GM12878 (cell line): ENCODE data around the gene CCDC150.
"Not testable (repeated sequence)": the region's sequence is repeated elsewhere in the genome, so short reads cannot be mapped to it uniquely, and the experiment has no call there.

Experiments used
- ASH2L ChIP-seq: fragments of 300-600, 200-600 bp; sonication (generic); IDR thresholded peaks from 2 replicates; pipeline ENCODE4 v1.6.1; 2017; ENCODE audit warnings: low read depth, mild to moderate bottlenecking, borderline replicate concordance
- MXI1 ChIP-seq: fragments of 150-350 bp; IDR thresholded peaks from 2 replicates; pipeline ENCODE4 v1.6.1; 2011; ENCODE audit warnings: low read depth, mild to moderate bottlenecking, inconsistent platforms, low read length, improper control_type of control experiment
- NFIC ChIP-seq: IDR thresholded peaks from 2 replicates; pipeline ENCODE4 v1.6.1; 2012; ENCODE audit warnings: low read depth, mild to moderate bottlenecking, inconsistent platforms, low read length, moderate library complexity
- RUNX3 ChIP-seq: IDR thresholded peaks from 2 replicates; pipeline ENCODE4 v1.6.1; 2012; ENCODE audit warnings: low read length, inconsistent platforms
- SIN3A ChIP-seq: IDR thresholded peaks from 2 replicates; pipeline ENCODE4 v1.6.1; 2012; ENCODE audit warnings: low read depth, low read length, improper control_type of control experiment
- SMAD1 ChIP-seq: fragments of 450-650 bp; IDR thresholded peaks from 2 replicates; pipeline ENCODE4 v1.6.1; 2018; ENCODE audit warnings: mild to moderate bottlenecking, low read depth; ENCODE audit not compliant: partially characterized antibody
- SMARCA5 ChIP-seq: fragments of 450-650 bp; IDR thresholded peaks from 2 replicates; pipeline ENCODE4 v1.6.1; 2017; ENCODE audit warnings: mild to moderate bottlenecking
- SP1 ChIP-seq: IDR thresholded peaks from one replicate; pipeline ENCODE4 v1.6.1; 2011; ENCODE audit warnings: low read depth, low read length
- SPI1 ChIP-seq: IDR thresholded peaks from 2 replicates; pipeline ENCODE4 v1.6.1; 2011; ENCODE audit warnings: low read depth, mild to moderate bottlenecking, low read length, moderate library complexity, borderline replicate concordance; ENCODE audit not compliant: insufficient read depth
- TCF12 ChIP-seq: IDR thresholded peaks from 2 replicates; pipeline ENCODE4 v1.6.1; 2011; ENCODE audit warnings: low read depth, mild to moderate bottlenecking, low read length
- TCF7 ChIP-seq: IDR thresholded peaks from 2 replicates; pipeline ENCODE4 v1.6.1; 2014; ENCODE audit warnings: antibody characterized with exemption, borderline replicate concordance
- ZNF274 ChIP-seq: IDR thresholded peaks from one replicate; pipeline ENCODE4 v1.8.0; 2011; ENCODE audit not compliant: insufficient read length, insufficient read depth
- TF ChIP-seq, protein P1 (sequence below): IDR thresholded peaks from 2 replicates; pipeline ENCODE4 v1.6.1; 2011; ENCODE audit warnings: low read depth, mild to moderate bottlenecking, low read length, moderate library complexity, borderline replicate concordance; ENCODE audit errors: extremely low read depth
- TF ChIP-seq, protein P2 (sequence below), 3 experiments: IDR thresholded peaks in 2 of 3; conservative IDR thresholded peaks in 1 of 3; 2 replicates each; pipeline ENCODE4 v1.5.1; 2011; ENCODE audit warnings: low read depth in 3 of 3, low read length in 3 of 3, mild to moderate bottlenecking in 3 of 3, control low read depth in 2 of 3, moderate library complexity in 2 of 3, inconsistent platforms in 1 of 3, mixed read lengths in 1 of 3; ENCODE audit not compliant: control insufficient read depth in 2 of 3, insufficient read depth in 1 of 3; ENCODE audit errors: extremely low read depth in 1 of 3

DNA sequence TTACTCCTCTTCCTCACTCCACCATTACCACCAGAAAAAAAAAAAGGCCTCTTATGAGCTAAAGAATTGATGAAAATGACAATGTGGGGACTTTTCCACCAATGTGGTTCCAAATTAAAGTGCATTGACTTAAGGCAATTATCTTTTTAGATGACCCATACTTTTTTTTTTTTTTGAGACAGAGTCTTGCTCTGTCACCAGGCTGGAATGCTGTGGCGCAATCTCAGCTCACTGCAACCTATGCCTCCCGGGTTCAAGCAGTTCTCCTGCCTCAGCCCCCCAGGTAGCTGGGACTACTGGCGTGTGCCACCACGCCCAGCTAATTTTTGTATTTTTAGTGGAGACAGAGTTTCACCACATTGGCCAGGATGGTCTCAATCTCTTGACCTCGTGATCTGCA is 31.6 kb upstream of the CCDC150 start:
- TF ChIP-seq SMAD1, SP1, RUNX3, MXI1, TCF12, SPI1, ZNF274, SIN3A, ASH2L, SMARCA5, NFIC, TCF7: not testable (repeated sequence)
- TF ChIP-seq, protein P1, sequence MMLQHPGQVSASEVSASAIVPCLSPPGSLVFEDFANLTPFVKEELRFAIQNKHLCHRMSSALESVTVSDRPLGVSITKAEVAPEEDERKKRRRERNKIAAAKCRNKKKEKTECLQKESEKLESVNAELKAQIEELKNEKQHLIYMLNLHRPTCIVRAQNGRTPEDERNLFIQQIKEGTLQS: not testable (repeated sequence)
- TF ChIP-seq, protein P2, sequence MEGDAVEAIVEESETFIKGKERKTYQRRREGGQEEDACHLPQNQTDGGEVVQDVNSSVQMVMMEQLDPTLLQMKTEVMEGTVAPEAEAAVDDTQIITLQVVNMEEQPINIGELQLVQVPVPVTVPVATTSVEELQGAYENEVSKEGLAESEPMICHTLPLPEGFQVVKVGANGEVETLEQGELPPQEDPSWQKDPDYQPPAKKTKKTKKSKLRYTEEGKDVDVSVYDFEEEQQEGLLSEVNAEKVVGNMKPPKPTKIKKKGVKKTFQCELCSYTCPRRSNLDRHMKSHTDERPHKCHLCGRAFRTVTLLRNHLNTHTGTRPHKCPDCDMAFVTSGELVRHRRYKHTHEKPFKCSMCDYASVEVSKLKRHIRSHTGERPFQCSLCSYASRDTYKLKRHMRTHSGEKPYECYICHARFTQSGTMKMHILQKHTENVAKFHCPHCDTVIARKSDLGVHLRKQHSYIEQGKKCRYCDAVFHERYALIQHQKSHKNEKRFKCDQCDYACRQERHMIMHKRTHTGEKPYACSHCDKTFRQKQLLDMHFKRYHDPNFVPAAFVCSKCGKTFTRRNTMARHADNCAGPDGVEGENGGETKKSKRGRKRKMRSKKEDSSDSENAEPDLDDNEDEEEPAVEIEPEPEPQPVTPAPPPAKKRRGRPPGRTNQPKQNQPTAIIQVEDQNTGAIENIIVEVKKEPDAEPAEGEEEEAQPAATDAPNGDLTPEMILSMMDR (IDR thresholded peaks at IDR 0.05 in 2 of 3, conservative IDR thresholded peaks at IDR 0.05 in 1 of 3; ENCODE audit: control insufficient read depth in 2 of 3, extremely low read depth in 1 of 3, insufficient read depth in 1 of 3, low read depth in 3 of 3, low read length in 3 of 3): not testable (repeated sequence)
